ENCODE data around the gene KLHL41. TPM values are rescaled to one million over a fixed set of nuclear protein-coding genes. Genes with fewer than 3 reads are reported as not detected.

Gene KLHL41
- total RNA-seq, 4 donors from 2014 or later: 0.90 to 2.3 (median 1.7) TPM

DNA sequence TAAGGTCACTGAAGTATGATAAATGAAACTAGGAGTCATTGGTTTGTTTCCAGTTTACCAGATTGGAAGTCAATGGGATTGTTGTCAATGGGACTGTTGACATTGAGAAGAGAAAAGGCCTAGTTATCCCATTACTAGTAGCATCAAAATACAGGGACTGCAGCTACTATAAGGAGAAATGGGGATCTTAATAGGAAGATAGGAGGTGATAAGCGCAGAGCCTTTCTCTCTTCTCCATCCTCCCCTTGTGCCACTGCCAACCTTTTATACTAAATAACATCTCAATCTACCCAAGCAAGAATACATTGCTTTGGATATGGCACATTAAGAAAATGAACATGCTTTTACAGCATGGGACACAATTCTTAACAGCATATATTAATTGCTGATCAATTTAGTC is 40.7 kb upstream of the KLHL41 start:
- H3K36me3 ChIP-seq: no peaks in the 10 kb centered on the region
- no peak overlapping the region for H3K4me3 ChIP-seq
- no peak for DNase-seq (ENCODE audit: low spot score in 2 of 2)
- H3K27ac ChIP-seq: no peak overlapping the region
- 96% methylated on average over 1 of the region's 1 CpG for WGBS, 2 donors
- no peaks in the 10 kb centered on the region for H3K27me3 ChIP-seq
- H3K9me3 ChIP-seq: no peaks in the 10 kb centered on the region
- TF ChIP-seq CTCF (IDR thresholded peaks at IDR 0.05): no peak
- no peak for TF ChIP-seq EP300 (IDR thresholded peaks at IDR 0.05)
- TF ChIP-seq POLR2A (IDR thresholded peaks at IDR 0.05): no peak
- H3K4me1 ChIP-seq: no peaks in the 10 kb centered on the region

GRCh38 chr2:169469952-169470572 is 39.4 kb upstream of the KLHL41 start:
- no peak overlapping the region for H3K27ac ChIP-seq
- no peaks in the 10 kb centered on the region for H3K4me1 ChIP-seq
- H3K36me3 ChIP-seq: no peaks in the 10 kb centered on the region
- H3K4me3 ChIP-seq: no peak overlapping the region
- H3K9me3 ChIP-seq: no peaks in the 10 kb centered on the region
- H3K27me3 ChIP-seq: no peaks in the 10 kb centered on the region
- TF ChIP-seq CTCF (IDR thresholded peaks at IDR 0.05): no peak
- TF ChIP-seq POLR2A (IDR thresholded peaks at IDR 0.05): no peak
- no peak for TF ChIP-seq EP300 (IDR thresholded peaks at IDR 0.05)
- no peak for DNase-seq (ENCODE audit: low spot score in 2 of 2)
- 64 to 70% methylated on average over 3 of the region's 3 CpGs for WGBS, 2 donors

- Histone ChIP-seq H3K36me3 (no peaks in the 10 kb centered on the region), H3K9me3 (no peaks in the 10 kb centered on the region), H3K27ac (no peak overlapping the region), H3K4me3 (no peak overlapping the region), H3K4me1 (no peaks in the 10 kb centered on the region), H3K27me3 (no peaks in the 10 kb centered on the region)
- TF ChIP-seq POLR2A (IDR thresholded peaks at IDR 0.05) (no peak), CTCF (IDR thresholded peaks at IDR 0.05) (no peak), EP300 (IDR thresholded peaks at IDR 0.05) (no peak)
- no peak for DNase-seq (ENCODE audit: low spot score in 2 of 2)
- 68 to 73% methylated on average over 1 of the region's 1 CpG for WGBS, 2 donors
These were observed 37.3 kb upstream of the KLHL41 start for GRCh38 chr2:169472249-169472648.

DNA sequence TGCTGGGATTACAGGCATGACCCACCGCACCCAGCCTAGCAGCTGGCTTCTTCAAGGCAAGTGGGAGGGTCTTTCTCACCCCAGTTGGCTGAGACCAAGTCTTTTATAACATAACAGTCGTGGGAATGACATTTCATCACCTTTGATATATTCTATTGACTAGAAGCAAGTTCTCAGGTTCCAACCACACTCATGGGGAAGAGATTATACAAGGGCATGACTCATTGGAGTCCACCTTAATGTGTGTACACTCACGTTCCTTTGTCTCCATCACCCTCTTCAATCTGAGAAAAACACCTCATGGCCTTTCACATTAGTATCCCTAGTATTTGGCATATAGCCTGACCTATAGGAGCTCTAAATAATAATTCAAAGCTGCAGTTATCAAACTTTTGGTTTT is 33.0 kb upstream of the KLHL41 start:
- WGBS, 2 donors: 76 to 83% methylated on average over 3 of the region's 3 CpGs
- no peak for DNase-seq (ENCODE audit: low spot score in 2 of 2)
- Histone ChIP-seq H3K4me3 (no peak overlapping the region), H3K4me1 (peaks cover 0 to 23% (median 10%) of the 10 kb centered on the region in 4 donors), H3K36me3 (no peaks in the 10 kb centered on the region), H3K27me3 (no peaks in the 10 kb centered on the region), H3K9me3 (no peaks in the 10 kb centered on the region), H3K27ac (no peak overlapping the region)
- no peak for TF ChIP-seq EP300 (IDR thresholded peaks at IDR 0.05)
- no peak for TF ChIP-seq POLR2A (IDR thresholded peaks at IDR 0.05)
- TF ChIP-seq CTCF (IDR thresholded peaks at IDR 0.05): no peak

DNA sequence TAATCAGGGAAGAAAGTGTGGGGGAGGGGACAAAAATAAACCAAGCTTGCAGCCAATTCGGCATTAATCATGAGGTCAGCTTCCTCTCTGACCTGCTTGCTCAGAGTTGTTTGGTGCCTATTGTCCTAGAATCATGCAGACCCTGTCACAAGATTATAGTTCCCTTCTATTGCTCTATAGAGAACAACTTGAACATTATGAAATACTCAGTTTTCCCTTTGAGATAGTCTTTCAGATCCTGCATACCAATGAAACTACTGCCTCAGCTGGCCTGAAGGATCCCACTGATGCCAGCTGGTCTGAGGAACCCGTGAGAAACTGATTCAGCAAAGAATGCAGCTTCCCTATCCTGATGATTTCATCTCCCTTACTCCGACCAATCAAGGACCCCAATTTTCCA is 31.2 kb upstream of the KLHL41 start:
- TF ChIP-seq POLR2A (IDR thresholded peaks at IDR 0.05) (no peak), EP300 (IDR thresholded peaks at IDR 0.05) (peak in 1 of 2 donors; percentile 77), CTCF (IDR thresholded peaks at IDR 0.05) (no peak)
- H3K27ac ChIP-seq: peak overlapping the region; percentile 12 to 85 (median 76)
- 25 to 44% methylated on average over 3 of the region's 3 CpGs for WGBS, 2 donors

More for the DNA sequence above, 31.2 kb upstream of the KLHL41 start:
- peak overlapping the region in 2 of 4 donors; percentile 61 to 78 for H3K4me3 ChIP-seq
- H3K36me3 ChIP-seq: peaks cover 0 to 9% (median 0%) of the 10 kb centered on the region in 3 donors
- DNase-seq (ENCODE audit: low spot score in 2 of 2): no peak
- no peaks in the 10 kb centered on the region for H3K9me3 ChIP-seq
- H3K27me3 ChIP-seq: no peaks in the 10 kb centered on the region
- peaks cover 0 to 25% (median 10%) of the 10 kb centered on the region in 4 donors for H3K4me1 ChIP-seq
